ENCODE data around the gene SLC35A3. TPM values are rescaled to one million over a fixed set of nuclear protein-coding genes. Genes with fewer than 3 reads are reported as not detected.
A peak's percentile ranks its signal among the peaks of the same experiment; 100 is the strongest.

SLC35A3 gene
- total RNA-seq, 1 experiment from 2014 or later: 46.5 TPM

GRCh38 chr1:100009458-100009857, 39.7 kb downstream of the SLC35A3 start:
- Histone ChIP-seq H3K36me3 (ENCODE audit: low read depth, low read length) (peaks cover 18% of the 10 kb centered on the region), H4K20me1 (ENCODE audit: low read length) (no peaks in the 10 kb centered on the region), H3K9ac (ENCODE audit: low read length) (no peak overlapping the region), H3K4me2 (ENCODE audit: low read length) (no peak overlapping the region), H3K4me1 (ENCODE audit: insufficient read depth, low read length) (no peaks in the 10 kb centered on the region), H2AFZ (ENCODE audit: low read length) (no peak overlapping the region), H3K27me3 (ENCODE audit: low read length) (no peaks in the 10 kb centered on the region), H3K79me2 (ENCODE audit: low read length) (peaks cover 16% of the 10 kb centered on the region), H3K9me2 (replicated peaks; ENCODE audit: low read length) (no peaks in the 10 kb centered on the region), H3F3A (ENCODE audit: low read length, unreplicated experiment) (no peaks in the 10 kb centered on the region), H3K9me3 (ENCODE audit: low read length) (0 out of 2 replicates have a peak, but pooled peaks cover 9% of the 10 kb centered on the region), H3K27ac (ENCODE audit: low read length) (no peak overlapping the region), H3K4me3 (ENCODE audit: low read length) (no peak overlapping the region)
- peak; percentile 31 for DNase-seq
- intact Hi-C loops (cut with micrococcal nuclease): no loop called here
- POLR2A ChIA-PET (ENCODE audit: unreplicated experiment): no interaction called here
- TF ChIP-seq CTCF (conservative IDR thresholded peaks at IDR 0.05; ENCODE audit: low read depth, low read length): no peak
- TF ChIP-seq EZH2phosphoT487 (IDR thresholded peaks at IDR 0.05; ENCODE audit: borderline replicate concordance, low read length): no peak
- no peak for TF ChIP-seq EZH2 (IDR thresholded peaks at IDR 0.05; ENCODE audit: low read length, unreplicated experiment)
- ATAC-seq: no peak
- no TSS peak for BruUV-seq (replicated peaks)
- CTCF ChIA-PET: no interaction called here

GRCh38 chr1:100010804-100011203, 41.0 kb downstream of the SLC35A3 start:
- H3K9ac ChIP-seq (ENCODE audit: low read length): no peak overlapping the region
- POLR2A ChIA-PET (ENCODE audit: unreplicated experiment): no interaction called here
- TF ChIP-seq CTCF (conservative IDR thresholded peaks at IDR 0.05; ENCODE audit: low read depth, low read length): no peak
- no peak for TF ChIP-seq EZH2phosphoT487 (IDR thresholded peaks at IDR 0.05; ENCODE audit: borderline replicate concordance, low read length)
- no peak for TF ChIP-seq EZH2 (IDR thresholded peaks at IDR 0.05; ENCODE audit: low read length, unreplicated experiment)
- H2AFZ ChIP-seq (ENCODE audit: low read length): no peak overlapping the region
- no TSS peak for BruUV-seq (replicated peaks)
- DNase-seq (no peak), ATAC-seq (no peak)
- H3K4me2 ChIP-seq (ENCODE audit: low read length): no peak overlapping the region
- intact Hi-C loops (cut with micrococcal nuclease): no loop called here
- no peaks in the 10 kb centered on the region for H3K4me1 ChIP-seq (ENCODE audit: insufficient read depth, low read length)
- H3K9me3 ChIP-seq (ENCODE audit: low read length): no peaks in the 10 kb centered on the region
- no peak overlapping the region for H3K4me3 ChIP-seq (ENCODE audit: low read length)
- H3K79me2 ChIP-seq (ENCODE audit: low read length): peaks cover 8% of the 10 kb centered on the region
- no peaks in the 10 kb centered on the region for H4K20me1 ChIP-seq (ENCODE audit: low read length)
- H3K36me3 ChIP-seq (ENCODE audit: low read depth, low read length): peaks cover 10% of the 10 kb centered on the region; the same call in 1 of the 2 replicates
- no peaks in the 10 kb centered on the region for H3K9me2 ChIP-seq (replicated peaks; ENCODE audit: low read length)
- CTCF ChIA-PET: no interaction called here
- no peak overlapping the region for H3K27ac ChIP-seq (ENCODE audit: low read length)
- no peaks in the 10 kb centered on the region for H3F3A ChIP-seq (ENCODE audit: low read length, unreplicated experiment)
- H3K27me3 ChIP-seq (ENCODE audit: low read length): no peaks in the 10 kb centered on the region

- ATAC-seq (no peak), DNase-seq (no peak)
- no TSS peak for BruUV-seq (replicated peaks)
- TF ChIP-seq CTCF (conservative IDR thresholded peaks at IDR 0.05; ENCODE audit: low read depth, low read length) (no peak), EZH2 (IDR thresholded peaks at IDR 0.05; ENCODE audit: low read length, unreplicated experiment) (no peak), EZH2phosphoT487 (IDR thresholded peaks at IDR 0.05; ENCODE audit: borderline replicate concordance, low read length) (no peak)
- Histone ChIP-seq H2AFZ (ENCODE audit: low read length) (no peak overlapping the region), H3F3A (ENCODE audit: low read length, unreplicated experiment) (no peaks in the 10 kb centered on the region), H3K27ac (ENCODE audit: low read length) (no peak overlapping the region), H3K9ac (ENCODE audit: low read length) (no peak overlapping the region), H3K4me1 (ENCODE audit: insufficient read depth, low read length) (no peaks in the 10 kb centered on the region), H3K27me3 (ENCODE audit: low read length) (no peaks in the 10 kb centered on the region), H3K79me2 (ENCODE audit: low read length) (no peaks in the 10 kb centered on the region), H3K9me3 (ENCODE audit: low read length) (no peaks in the 10 kb centered on the region), H3K4me2 (ENCODE audit: low read length) (no peak overlapping the region), H3K4me3 (ENCODE audit: low read length) (no peak overlapping the region), H3K9me2 (replicated peaks; ENCODE audit: low read length) (no peaks in the 10 kb centered on the region), H4K20me1 (ENCODE audit: low read length) (no peaks in the 10 kb centered on the region), H3K36me3 (ENCODE audit: low read depth, low read length) (peaks cover 8% of the 10 kb centered on the region; the same call in 1 of the 2 replicates)
- ChIA-PET POLR2A (ENCODE audit: unreplicated experiment) (no interaction called here), CTCF (no interaction called here)
- intact Hi-C loops (cut with micrococcal nuclease): no loop called here
Observed at GRCh38 chr1:100019220-100019619, 49.4 kb downstream of the SLC35A3 start.

All from PC-3 (cell line).